MM.1S (cell line): Measurements from ENCODE around the gene PITPNM1.
"Not testable (repeated sequence)": the region's sequence is repeated elsewhere in the genome, so short reads cannot be mapped to it uniquely, and the experiment has no call there.

ENCODE experiments used
- EZH2 ChIP-seq: fragments of 300-600 bp; sonication (generic); optimal IDR thresholded peaks from 2 replicates; pipeline ENCODE3; 2017; ENCODE audit warnings: low read depth, mild to moderate bottlenecking, antibody characterized with exemption, low read length, mixed read lengths
- EZH2phosphoT487 ChIP-seq: fragments of 300-600 bp; sonication (generic); IDR thresholded peaks from 2 replicates; pipeline ENCODE4 v1.6.1; 2018; ENCODE audit warnings: antibody characterized with exemption, low read length
- TF ChIP-seq, protein P1 (sequence below): fragments of 300-600 bp; sonication (generic); IDR thresholded peaks from 2 replicates; pipeline ENCODE4 v1.5.1; 2016; ENCODE audit warnings: antibody characterized with exemption, low read length, mixed read lengths

DNA sequence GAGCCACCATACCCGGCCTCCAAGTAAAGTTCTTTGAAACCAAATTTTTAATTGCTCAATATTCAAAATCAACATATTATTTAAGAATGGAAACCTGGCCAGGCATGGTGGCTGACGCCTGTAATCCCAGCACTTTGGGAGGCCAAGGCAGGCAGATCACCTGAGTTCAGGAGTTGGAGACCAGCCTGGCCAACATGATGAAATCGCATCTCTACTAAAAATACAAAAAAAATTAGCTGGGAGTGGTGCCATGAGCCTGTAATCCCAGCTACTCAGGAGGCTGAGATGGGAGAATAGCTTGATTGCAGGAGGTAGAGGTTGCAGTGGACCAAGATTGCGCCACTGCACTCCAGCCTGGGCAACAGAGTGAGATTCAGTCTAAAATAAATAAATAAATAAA lies 42.9 kb upstream of the PITPNM1 start:
- TF ChIP-seq, protein P1, sequence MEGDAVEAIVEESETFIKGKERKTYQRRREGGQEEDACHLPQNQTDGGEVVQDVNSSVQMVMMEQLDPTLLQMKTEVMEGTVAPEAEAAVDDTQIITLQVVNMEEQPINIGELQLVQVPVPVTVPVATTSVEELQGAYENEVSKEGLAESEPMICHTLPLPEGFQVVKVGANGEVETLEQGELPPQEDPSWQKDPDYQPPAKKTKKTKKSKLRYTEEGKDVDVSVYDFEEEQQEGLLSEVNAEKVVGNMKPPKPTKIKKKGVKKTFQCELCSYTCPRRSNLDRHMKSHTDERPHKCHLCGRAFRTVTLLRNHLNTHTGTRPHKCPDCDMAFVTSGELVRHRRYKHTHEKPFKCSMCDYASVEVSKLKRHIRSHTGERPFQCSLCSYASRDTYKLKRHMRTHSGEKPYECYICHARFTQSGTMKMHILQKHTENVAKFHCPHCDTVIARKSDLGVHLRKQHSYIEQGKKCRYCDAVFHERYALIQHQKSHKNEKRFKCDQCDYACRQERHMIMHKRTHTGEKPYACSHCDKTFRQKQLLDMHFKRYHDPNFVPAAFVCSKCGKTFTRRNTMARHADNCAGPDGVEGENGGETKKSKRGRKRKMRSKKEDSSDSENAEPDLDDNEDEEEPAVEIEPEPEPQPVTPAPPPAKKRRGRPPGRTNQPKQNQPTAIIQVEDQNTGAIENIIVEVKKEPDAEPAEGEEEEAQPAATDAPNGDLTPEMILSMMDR: not testable (repeated sequence)
- not testable (repeated sequence) for TF ChIP-seq EZH2, EZH2phosphoT487
